ENCODE measurements around the gene REELD1.

REELD1 gene

GRCh38 chr4:146214238-146214637 is at the start of gene REELD1:
TSS of gene REELD1 (plus strand) at chr4:146214538. CDS start at chr4:146216953, 2,415 bp downstream.
- no peak for DNase-seq

DNA sequence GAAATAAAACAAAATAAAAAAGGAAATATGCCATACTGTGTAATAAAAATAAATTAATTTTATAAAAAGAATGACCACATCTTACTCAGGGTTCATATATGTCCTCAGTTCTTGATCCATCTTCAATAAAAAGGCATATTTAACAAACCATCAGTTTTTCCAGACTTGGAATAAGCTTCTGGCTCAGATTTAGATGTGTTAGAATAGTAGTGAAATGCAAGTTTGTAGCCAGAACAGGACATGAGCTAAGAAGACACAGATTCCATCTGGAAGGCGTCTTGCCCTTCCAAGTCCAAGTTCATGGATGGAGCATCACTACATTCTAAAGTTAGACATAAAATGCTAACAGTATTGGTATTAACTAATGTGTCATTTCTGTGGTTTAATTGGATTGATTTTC is 49.1 kb upstream of the REELD1 start:
- no peak for DNase-seq

GRCh38 chr4:146165840-146166239 is 48.5 kb upstream of the REELD1 start:
- DNase-seq: peak; percentile 6

DNA sequence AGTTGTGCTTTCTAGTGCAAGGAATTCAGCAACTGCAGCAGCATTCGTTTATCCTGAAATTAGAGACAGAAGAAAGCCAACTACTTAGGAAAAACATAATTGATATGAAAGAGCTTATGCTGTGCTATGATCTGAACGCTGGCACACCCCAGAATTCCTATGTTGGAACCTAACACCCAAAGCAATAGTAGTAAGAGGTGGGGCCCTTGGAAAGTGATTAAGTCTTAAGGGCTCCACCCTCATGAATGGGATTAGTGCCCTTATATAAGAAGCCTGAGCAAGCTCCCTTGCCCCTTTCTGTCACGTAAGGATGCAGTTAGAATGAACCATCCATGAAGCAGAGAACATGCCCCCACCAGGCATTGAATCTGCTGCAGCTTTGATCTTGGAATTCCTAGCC is 44.2 kb upstream of the REELD1 start:
- no peak for DNase-seq

- DNase-seq: peak; percentile 52
Observed at GRCh38 chr4:146175541-146176453, 38.5 kb upstream of the REELD1 start, which contains the start of gene LSM6. TSS of gene LSM6 (plus strand) at chr4:146175718. CDS start at chr4:146182922, 7,204 bp downstream.

DNA sequence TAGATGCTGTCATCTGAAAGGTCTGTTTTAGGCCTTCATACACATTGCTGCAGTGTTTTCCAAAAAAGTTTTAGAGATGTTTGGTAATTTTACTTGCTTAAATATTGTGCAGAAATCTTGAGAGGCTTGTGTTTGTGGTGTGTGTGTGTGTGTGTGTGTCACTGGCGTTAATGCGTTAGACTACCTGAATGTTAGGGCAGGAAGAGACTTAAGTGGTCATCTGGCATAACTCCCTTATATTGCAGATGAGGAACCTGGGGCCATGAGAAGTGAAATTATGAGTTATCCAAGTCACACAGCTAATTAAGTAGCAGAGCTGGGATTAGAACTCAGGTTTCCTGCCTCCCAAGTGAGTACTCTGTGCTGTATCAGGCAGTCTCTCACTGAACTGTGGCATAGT is 37.4 kb upstream of the REELD1 start:
- DNase-seq: no peak

- no peak for DNase-seq
Observed at GRCh38 chr4:146178126-146178525, 36.2 kb upstream of the REELD1 start.

- DNase-seq: no peak
Observed at GRCh38 chr4:146179784-146180370, 34.5 kb upstream of the REELD1 start.

DNA sequence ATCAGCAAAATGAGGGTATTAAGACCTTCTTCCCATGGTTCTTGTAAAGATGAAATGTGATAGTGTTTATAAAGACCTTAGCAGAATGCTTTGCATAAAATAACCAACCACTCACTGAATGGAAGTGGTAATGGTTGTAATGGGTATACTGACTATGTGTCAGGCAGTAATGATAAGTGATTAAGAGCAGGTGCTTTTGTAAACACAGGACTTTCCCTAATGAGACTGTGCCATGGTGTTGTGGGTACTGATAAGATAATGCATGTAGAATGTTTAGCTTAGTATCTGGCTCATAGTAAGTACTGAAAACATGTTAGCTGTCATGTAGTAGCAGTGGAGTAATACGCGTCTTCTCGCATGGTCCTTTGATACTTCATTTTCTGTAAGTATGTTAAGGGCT is 31.9 kb upstream of the REELD1 start:
- no peak for DNase-seq

- no peak for DNase-seq
Observed at GRCh38 chr4:146183209-146183608, 31.1 kb upstream of the REELD1 start.

- no peak for DNase-seq
Observed at GRCh38 chr4:146186041-146186440, 28.3 kb upstream of the REELD1 start.

GRCh38 chr4:146186596-146186995 is 27.7 kb upstream of the REELD1 start:
- DNase-seq: no peak

- DNase-seq: no peak
Observed at GRCh38 chr4:146190456-146190855, 23.9 kb upstream of the REELD1 start.

GRCh38 chr4:146191766-146192458 is 22.4 kb upstream of the REELD1 start:
- DNase-seq: no peak

- DNase-seq: no peak
Observed at GRCh38 chr4:146193628-146194027, 20.7 kb upstream of the REELD1 start.

GRCh38 chr4:146194212-146194611 is 20.1 kb upstream of the REELD1 start:
- no peak for DNase-seq

GRCh38 chr4:146202665-146203064 is 11.7 kb upstream of the REELD1 start:
- no peak for DNase-seq

GRCh38 chr4:146207410-146207809 is 6.9 kb upstream of the REELD1 start:
- no peak for DNase-seq

- DNase-seq: no peak
Observed at GRCh38 chr4:146210890-146211289, 3.4 kb upstream of the REELD1 start.

DNA sequence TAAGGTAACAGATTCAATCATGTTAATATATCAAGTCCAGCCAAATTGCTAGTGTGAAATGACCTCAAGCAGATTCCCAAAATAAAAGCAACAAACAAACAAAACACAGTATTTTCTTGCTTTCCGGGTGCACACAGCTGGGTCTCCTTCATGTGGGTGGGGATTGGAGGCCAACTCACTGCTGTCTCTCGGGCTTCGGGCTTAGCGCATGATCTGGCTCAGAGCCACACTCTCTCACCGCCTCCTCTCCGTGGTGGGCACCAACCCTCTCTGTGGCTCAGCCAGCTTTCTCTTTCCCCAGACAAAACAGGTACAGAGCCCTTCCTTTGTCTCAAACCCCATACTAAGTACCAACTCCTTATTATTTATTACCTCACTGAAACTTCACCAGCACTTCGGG is 2.9 kb upstream of the REELD1 start:
- no peak for DNase-seq

DNA sequence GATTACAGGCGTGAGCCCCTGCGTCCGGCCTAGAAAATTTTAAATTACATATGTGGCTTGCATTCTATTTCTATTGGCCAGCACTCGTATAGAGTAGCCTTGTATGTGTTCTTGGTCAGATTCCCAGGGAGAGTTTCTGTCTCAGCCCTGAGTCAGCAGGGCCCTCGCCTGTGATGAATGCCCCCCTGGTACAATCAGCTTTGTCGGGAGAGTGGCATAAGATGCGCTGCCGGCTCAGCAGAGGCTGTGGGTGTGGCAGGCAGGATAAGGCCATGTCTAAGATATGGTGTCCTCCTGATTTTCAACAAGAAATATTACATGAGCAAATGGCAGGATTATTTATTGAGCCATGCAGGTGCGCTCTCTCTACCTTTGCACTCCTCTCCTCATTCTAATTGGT is 1.6 kb upstream of the REELD1 start:
- no peak for DNase-seq

GRCh38 chr4:146222313-146222712 is 8.0 kb downstream of the REELD1 start:
- no peak for DNase-seq

DNA sequence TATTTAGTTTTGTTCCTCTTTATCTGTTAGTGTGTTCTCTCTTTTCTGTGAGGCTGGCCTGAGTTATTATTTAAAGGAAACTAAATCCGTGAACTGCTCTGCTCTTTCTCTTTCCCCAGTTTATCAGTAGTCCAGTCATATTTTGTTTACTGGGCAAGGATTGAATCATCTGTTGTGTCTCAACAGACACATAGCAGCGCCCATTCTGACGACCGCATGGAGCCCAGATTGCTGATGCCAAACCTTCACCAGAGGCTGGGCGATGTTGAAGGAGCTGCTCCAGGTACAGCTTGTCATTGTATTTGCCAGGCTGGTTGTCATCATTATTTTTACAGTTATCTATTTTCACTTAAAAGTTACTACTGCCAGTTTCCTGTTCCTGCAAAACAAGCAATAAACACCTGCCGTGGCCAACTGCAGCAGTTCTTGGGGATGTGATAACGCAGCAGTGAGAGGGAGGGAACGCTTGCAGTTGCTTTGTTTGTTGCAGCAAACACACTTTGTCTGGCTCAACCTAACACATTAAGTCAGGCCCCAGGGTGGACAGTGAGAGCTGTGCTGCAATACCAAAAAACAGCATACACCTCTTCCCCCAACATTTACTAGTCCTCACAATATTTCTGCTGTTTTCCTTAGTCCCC is 10.1 kb downstream of the REELD1 start:
- no peak for DNase-seq
